GM12878 (cell line): ENCODE measurements around the gene MLPH. TPM values are rescaled to one million over a fixed set of nuclear protein-coding genes. Genes with fewer than 3 reads are reported as not detected.

Experiments used
- ATAC-seq: fragments of 200-7000 bp; cut with Tn5 transposase; 3 replicates; pipeline ENCODE4 v1.9.1; 2020; ENCODE audit warnings: mild to moderate bottlenecking, moderate library complexity
- BruUV-seq: library from RNA; stranded (reverse); fragments of 400-500 nt; replicated peaks from 2 replicates; lab custom pipeline; 2021; lab: Mats Ljungman, UMichigan
- CTCF ChIA-PET: fragments of 300-600 bp; sonication (Branson Sonifier 250); formaldehyde crosslinking; extraction: SDS; loops from one replicate; lab custom pipeline; 2021; ENCODE audit warnings: inconsistent platforms; lab: Yijun Ruan, JAX
- POLR2A ChIA-PET: fragments of 350-600 bp; formaldehyde crosslinking; extraction: SDS; loops from one replicate; lab custom pipeline; 2021; ENCODE audit warnings: inconsistent platforms; lab: Charles Lee
- RAD21 ChIA-PET: fragments of 300-600 bp; sonication (Branson Sonifier 250); formaldehyde crosslinking; loops from one replicate; lab custom pipeline; 2023; ENCODE audit warnings: antibody characterized with exemption; ENCODE audit not compliant: unreplicated experiment; lab: Charles Lee
- SMC1A ChIA-PET: fragments of 300-600 bp; sonication (Branson Sonifier 250); formaldehyde crosslinking; loops from one replicate; lab custom pipeline; 2023; ENCODE audit not compliant: unreplicated experiment, uncharacterized antibody; lab: Charles Lee
- DNase-seq: peaks from one replicate; pipeline ENCODE4 v3.0.0-alpha.2; 2011; ENCODE audit warnings: low read depth, low spot score
- FAIRE-seq: peaks from 3 replicates; lab custom pipeline; 2011; peaks lifted over from hg19 to GRCh38; lab: Jason Lieb, UNC
- H2AFZ ChIP-seq: 2 replicates; pipeline ENCODE4 v1.6.0; 2011; ENCODE audit warnings: low read depth, low read length, control low read depth; ENCODE audit not compliant: control insufficient read depth
- H3K27ac ChIP-seq: 2 replicates; pipeline ENCODE4 v1.5.1; 2011; ENCODE audit warnings: control low read depth; ENCODE audit not compliant: control insufficient read depth, insufficient read depth
- H3K27me3 ChIP-seq, 2 experiments: replicated peaks in 1 of 2; 2 replicates each; pipeline versions ENCODE4 v1.6.0 to v1.6.1; 2011; ENCODE audit warnings: low read length in 1 of 2; ENCODE audit not compliant: control insufficient read depth in 2 of 2, insufficient read depth in 2 of 2
- H3K36me3 ChIP-seq, 2 experiments: 2 replicates each; pipeline ENCODE4 v1.5.1; 2011; ENCODE audit warnings: low read length in 1 of 2; ENCODE audit not compliant: control insufficient read depth in 2 of 2, insufficient read depth in 2 of 2
- H3K4me1 ChIP-seq: 2 replicates; pipeline ENCODE4 v1.6.1; 2011; ENCODE audit warnings: mild to moderate bottlenecking, low read length, moderate library complexity, mixed read lengths; ENCODE audit not compliant: control insufficient read depth, insufficient read depth
- H3K4me2 ChIP-seq: 2 replicates; pipeline ENCODE4 v1.6.0; 2011; ENCODE audit warnings: control low read depth; ENCODE audit not compliant: control insufficient read depth, insufficient read depth
- H3K4me3 ChIP-seq: fragments of 200-600 bp; sonication (generic); 2 replicates; pipeline ENCODE4 v1.5.1; 2016
- H3K79me2 ChIP-seq: 2 replicates; pipeline ENCODE4 v1.6.0; 2011; ENCODE audit warnings: low read length; ENCODE audit not compliant: control insufficient read depth, insufficient read depth
- H3K9ac ChIP-seq: 2 replicates; pipeline ENCODE4 v1.8.0; 2011; ENCODE audit warnings: low read length, control low read depth, mixed read lengths; ENCODE audit not compliant: control insufficient read depth, insufficient read depth
- H3K9me3 ChIP-seq: replicated peaks from 3 replicates; pipeline ENCODE4 v1.5.1; 2011; ENCODE audit warnings: mild to moderate bottlenecking, low read length; ENCODE audit not compliant: control insufficient read depth, insufficient read depth
- H4K20me1 ChIP-seq: 2 replicates; pipeline ENCODE4 v1.6.0; 2011; ENCODE audit not compliant: control insufficient read depth, insufficient read depth
- ASH2L ChIP-seq: fragments of 300-600, 200-600 bp; sonication (generic); IDR thresholded peaks from 2 replicates; pipeline ENCODE4 v1.6.1; 2017; ENCODE audit warnings: low read depth, mild to moderate bottlenecking, borderline replicate concordance
- ATF2 ChIP-seq: IDR thresholded peaks from 2 replicates; pipeline ENCODE4 v1.6.1; 2012; ENCODE audit warnings: low read length, inconsistent platforms
- BCL3 ChIP-seq: IDR thresholded peaks from 2 replicates; pipeline ENCODE4 v1.6.1; 2011; ENCODE audit warnings: borderline replicate concordance, low read depth, mild to moderate bottlenecking, moderate library complexity, low read length; ENCODE audit not compliant: insufficient read depth, poor library complexity, severe bottlenecking
- BRCA1 ChIP-seq: IDR thresholded peaks from 2 replicates; pipeline ENCODE4 v1.6.1; 2011; ENCODE audit warnings: low read depth, low read length, improper control_type of control experiment
- HDGF ChIP-seq: fragments of 450-650 bp; IDR thresholded peaks from 2 replicates; pipeline ENCODE4 v1.6.1; 2016; ENCODE audit warnings: antibody characterized with exemption
- IRF4 ChIP-seq: IDR thresholded peaks from 2 replicates; pipeline ENCODE4 v1.6.1; 2011; ENCODE audit warnings: low read depth, low read length
- IRF5 ChIP-seq: fragments of 450-650 bp; IDR thresholded peaks from 2 replicates; pipeline ENCODE4 v1.6.1; 2017; ENCODE audit warnings: borderline replicate concordance
- MAX ChIP-seq: IDR thresholded peaks from 2 replicates; pipeline ENCODE4 v1.6.1; 2012; ENCODE audit warnings: low read depth, low read length, improper control_type of control experiment
- MTA2 ChIP-seq: fragments of 450-650 bp; IDR thresholded peaks from 2 replicates; pipeline ENCODE4 v1.6.1; 2016; ENCODE audit warnings: low read depth, mild to moderate bottlenecking, moderate library complexity
- MYC ChIP-seq: IDR thresholded peaks from 2 replicates; pipeline ENCODE4 v1.6.1; 2011; ENCODE audit warnings: mild to moderate bottlenecking, low read length, moderate library complexity, inconsistent platforms; ENCODE audit not compliant: insufficient read depth, insufficient replicate concordance, insufficient read length, severe bottlenecking
- PRDM15 ChIP-seq: fragments of 450-650 bp; formaldehyde crosslinking; IDR thresholded peaks from 2 replicates; pipeline ENCODE4 v1.4.0; 2020; ENCODE audit warnings: mild to moderate bottlenecking, moderate library complexity
- RFX5 ChIP-seq: IDR thresholded peaks from 2 replicates; pipeline ENCODE4 v1.6.1; 2011; ENCODE audit warnings: low read depth, low read length, improper control_type of control experiment
- SREBF1 ChIP-seq: IDR thresholded peaks from 2 replicates; pipeline ENCODE4 v1.6.1; 2012; ENCODE audit warnings: mild to moderate bottlenecking, low read length
- ZSCAN29 ChIP-seq: fragments of 450-650 bp; IDR thresholded peaks from 2 replicates; pipeline ENCODE4 v1.6.1; 2017; ENCODE audit warnings: mild to moderate bottlenecking, moderate library complexity
- WGBS: methylation state at CpG from one replicate; pipeline ENCODE4 v1.1.6; 2016; ENCODE audit warnings: low lambda C conversion rate; ENCODE audit not compliant: insufficient replicate concordance, insufficient coverage; ENCODE audit errors: missing lambda C conversion rate; 5-methylcytosine and 5-hydroxymethylcytosine counted together
- in situ Hi-C: fragments of 300-500 bp; cut with MboI; formaldehyde crosslinking; loops from 9 replicates; pipeline ENCODE4 v1.14.3; 2018; ENCODE audit warnings: mixed read lengths
- intact Hi-C: fragments of 100-400 bp; cut with micrococcal nuclease; formaldehyde crosslinking; loops from one replicate; pipeline ENCODE4 v1.14.2; 2022; ENCODE audit not compliant: unreplicated experiment
- polyA plus RNA-seq, 11 experiments: library from polyadenylated mRNA; depleted of rRNA in 4 of 11; unstranded in 6 of 11; stranded (reverse) in 5 of 11; fragments of >200 nt; fragmentation: Nextera tagmentation in 4 of 11; fragmentation: Illumina TruSeq in 1 of 11; extraction: Ambion mirVana in 4 of 11; extraction: Trizol in 1 of 11; gene quantifications; 1 replicate in 1 of 11; 2 replicates in 10 of 11; pipeline versions ENCODE4 v1.2.1 to v1.2.3, GENCODE V29; 2011 to 2016; ENCODE audit warnings: inconsistent platforms in 2 of 11, missing spikeins in 2 of 11, low read depth in 1 of 11
- total RNA-seq, 4 experiments: library from RNA; depleted of rRNA in 3 of 4; stranded (reverse); fragments of >200 nt in 3 of 4; fragmentation: Illumina TruSeq in 1 of 4; extraction: Trizol in 1 of 4; gene quantifications; 2 replicates each; pipeline versions ENCODE4 v1.2.1 to v1.2.3, GENCODE V29; 2013 to 2021

The MLPH gene
- total and polyA plus RNA-seq, 10 of the 15 experiments (the other 5 are each of a cell fraction or from before 2014, with no cell fraction given), result 0.16 to 0.85 TPM; not detected in 8

- Histone ChIP-seq H3K9me3 (peaks cover 14% of the 10 kb centered on the region), H3K36me3 (no peaks in the 10 kb centered on the region), H2AFZ (no peak overlapping the region), H3K9ac (no peak overlapping the region), H4K20me1 (no peaks in the 10 kb centered on the region), H3K79me2 (no peaks in the 10 kb centered on the region), H3K4me3 (no peak overlapping the region), H3K27ac (no peak overlapping the region), H3K27me3 (peaks cover 4 to 10% of the 10 kb centered on the region in 2 experiments; a peak in 2 of 4 replicates), H3K4me2 (no peak overlapping the region), H3K4me1 (no peaks in the 10 kb centered on the region)
- SMC1A ChIA-PET, result no interaction called here
- CTCF ChIA-PET, result interaction anchor here (1.3 kb wide), 1 partner anchor 19 kb away, joined by 4 read pairs; no protein-coding TSS in a partner anchor
- in situ Hi-C loops (no loop called here), intact Hi-C loops (no loop called here)
- no peak for TF ChIP-seq PRDM15 (CRISPR knock-in tag)
- TF ChIP-seq BRCA1, result no peak
- TF ChIP-seq ATF2, result no peak
- no peak for TF ChIP-seq IRF5
- TF ChIP-seq MTA2, result no peak
- TF ChIP-seq IRF4, result no peak
- TF ChIP-seq RFX5, result no peak
- TF ChIP-seq BCL3, result no peak
- TF ChIP-seq ASH2L, result no peak
- no peak for TF ChIP-seq SREBF1
- no peak for TF ChIP-seq ZSCAN29
- no peak for TF ChIP-seq MAX
- no peak for TF ChIP-seq HDGF
- no peak for TF ChIP-seq MYC
- BruUV-seq, result no TSS peak
- no peak for FAIRE-seq
- WGBS, result 37% methylated on average over 6 of the region's 6 CpGs
- POLR2A ChIA-PET, result no interaction called here
- ATAC-seq, result no peak
- RAD21 ChIA-PET, result no interaction called here
- no peak for DNase-seq
Measured at GRCh38 chr2:237488295-237488694, 1.2 kb downstream of the MLPH start.
